Measurements from ENCODE around the gene SCGN. TPM values are rescaled to one million over a fixed set of nuclear protein-coding genes. Genes with fewer than 3 reads are reported as not detected.

The SCGN gene, protein sequence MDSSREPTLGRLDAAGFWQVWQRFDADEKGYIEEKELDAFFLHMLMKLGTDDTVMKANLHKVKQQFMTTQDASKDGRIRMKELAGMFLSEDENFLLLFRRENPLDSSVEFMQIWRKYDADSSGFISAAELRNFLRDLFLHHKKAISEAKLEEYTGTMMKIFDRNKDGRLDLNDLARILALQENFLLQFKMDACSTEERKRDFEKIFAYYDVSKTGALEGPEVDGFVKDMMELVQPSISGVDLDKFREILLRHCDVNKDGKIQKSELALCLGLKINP
- total RNA-seq (2012; rRNA removed): not detected in 2 replicates
- not detected in 2 replicates for polyA plus RNA-seq (2012; rRNA removed)
- polyA plus RNA-seq (2012; cell fraction: cytosol; rRNA removed): not detected in 2 replicates
- not detected in 2 replicates for polyA plus RNA-seq (2012; cell fraction: nucleus; rRNA removed; ENCODE audit: low replicate concordance)
- not detected for Bru-seq, nascent RNA
- BruChase-seq, experiment 1, labeled RNA remaining after a 6-hour chase: not detected
- not detected for BruChase-seq, experiment 2, labeled RNA remaining after a 2-hour chase
- long read RNA-seq: 0 reads

DNA sequence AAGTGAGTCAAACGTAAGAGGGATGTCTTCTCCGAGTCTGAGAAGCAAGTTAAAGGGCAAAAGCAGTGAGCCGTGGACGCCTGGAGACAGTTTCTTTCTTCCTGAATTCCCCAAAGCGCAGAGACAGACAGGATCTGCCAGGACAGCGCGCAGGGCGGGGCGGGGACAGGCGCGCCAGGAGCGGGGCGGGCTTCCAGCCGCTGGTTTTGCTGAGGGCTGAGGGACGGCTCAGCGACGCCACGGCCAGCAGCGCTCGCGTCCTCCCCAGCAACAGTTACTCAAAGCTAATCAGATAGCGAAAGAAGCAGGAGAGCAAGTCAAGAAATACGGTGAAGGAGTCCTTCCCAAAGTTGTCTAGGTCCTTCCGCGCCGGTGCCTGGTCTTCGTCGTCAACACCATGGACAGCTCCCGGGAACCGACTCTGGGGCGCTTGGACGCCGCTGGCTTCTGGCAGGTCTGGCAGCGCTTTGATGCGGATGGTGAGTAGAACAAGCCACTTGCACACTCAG lies at the start of gene SCGN:
SCGN (plus strand) TSS at position 209 of the 509 bp plus-strand sequence; CDS start at position 398, 189 bp downstream.
- no peaks in the 10 kb centered on the region for H3K9me1 ChIP-seq (ENCODE audit: insufficient read depth, low read length)
- no TSS peak for BruUV-seq (replicated peaks)
- no peak within 1 kb of the TSS; the same call in 1 of the 2 replicates for H3K4me3 ChIP-seq (ENCODE audit: insufficient read depth, low read depth, low read length)
- H2AK9ac ChIP-seq (replicated peaks; ENCODE audit: low read depth, low read length, poor library complexity): no peak within 1 kb of the TSS
- no peak within 1 kb of the TSS for H3K14ac ChIP-seq (replicated peaks; ENCODE audit: low read depth, low read length)
- TF ChIP-seq FOS (IDR thresholded peaks at IDR 0.05; ENCODE audit: low read depth, low read length): no peak
- TF ChIP-seq RCOR1 (IDR thresholded peaks at IDR 0.05; ENCODE audit: insufficient replicate concordance, low read length): no peak
- no peak for TF ChIP-seq POLR2A (IDR thresholded peaks at IDR 0.05; ENCODE audit: low read depth, low read length)
- TF ChIP-seq CHD1 (IDR thresholded peaks at IDR 0.05; ENCODE audit: low read depth, low read length): no peak
- TF ChIP-seq RFX5 (IDR thresholded peaks at IDR 0.05; ENCODE audit: low read depth, low read length): no peak
- TF ChIP-seq MAFK (IDR thresholded peaks at IDR 0.05; ENCODE audit: low read depth, low read length): no peak
- TF ChIP-seq SMC3 (IDR thresholded peaks at IDR 0.05; ENCODE audit: low read depth, low read length): no peak
- TF ChIP-seq, protein P1, sequence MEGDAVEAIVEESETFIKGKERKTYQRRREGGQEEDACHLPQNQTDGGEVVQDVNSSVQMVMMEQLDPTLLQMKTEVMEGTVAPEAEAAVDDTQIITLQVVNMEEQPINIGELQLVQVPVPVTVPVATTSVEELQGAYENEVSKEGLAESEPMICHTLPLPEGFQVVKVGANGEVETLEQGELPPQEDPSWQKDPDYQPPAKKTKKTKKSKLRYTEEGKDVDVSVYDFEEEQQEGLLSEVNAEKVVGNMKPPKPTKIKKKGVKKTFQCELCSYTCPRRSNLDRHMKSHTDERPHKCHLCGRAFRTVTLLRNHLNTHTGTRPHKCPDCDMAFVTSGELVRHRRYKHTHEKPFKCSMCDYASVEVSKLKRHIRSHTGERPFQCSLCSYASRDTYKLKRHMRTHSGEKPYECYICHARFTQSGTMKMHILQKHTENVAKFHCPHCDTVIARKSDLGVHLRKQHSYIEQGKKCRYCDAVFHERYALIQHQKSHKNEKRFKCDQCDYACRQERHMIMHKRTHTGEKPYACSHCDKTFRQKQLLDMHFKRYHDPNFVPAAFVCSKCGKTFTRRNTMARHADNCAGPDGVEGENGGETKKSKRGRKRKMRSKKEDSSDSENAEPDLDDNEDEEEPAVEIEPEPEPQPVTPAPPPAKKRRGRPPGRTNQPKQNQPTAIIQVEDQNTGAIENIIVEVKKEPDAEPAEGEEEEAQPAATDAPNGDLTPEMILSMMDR (conservative IDR thresholded peaks at IDR 0.05; ENCODE audit: low read depth, low read length): no peak
- no peak for TF ChIP-seq MXI1 (IDR thresholded peaks at IDR 0.05; ENCODE audit: borderline replicate concordance, low read depth, low read length)
- TF ChIP-seq NFE2L2 (IDR thresholded peaks at IDR 0.05; ENCODE audit: low read depth, low read length): no peak
- TF ChIP-seq, protein P2, sequence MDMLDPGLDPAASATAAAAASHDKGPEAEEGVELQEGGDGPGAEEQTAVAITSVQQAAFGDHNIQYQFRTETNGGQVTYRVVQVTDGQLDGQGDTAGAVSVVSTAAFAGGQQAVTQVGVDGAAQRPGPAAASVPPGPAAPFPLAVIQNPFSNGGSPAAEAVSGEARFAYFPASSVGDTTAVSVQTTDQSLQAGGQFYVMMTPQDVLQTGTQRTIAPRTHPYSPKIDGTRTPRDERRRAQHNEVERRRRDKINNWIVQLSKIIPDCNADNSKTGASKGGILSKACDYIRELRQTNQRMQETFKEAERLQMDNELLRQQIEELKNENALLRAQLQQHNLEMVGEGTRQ (IDR thresholded peaks at IDR 0.05; ENCODE audit: low read depth, low read length): no peak
- TF ChIP-seq, protein P3, sequence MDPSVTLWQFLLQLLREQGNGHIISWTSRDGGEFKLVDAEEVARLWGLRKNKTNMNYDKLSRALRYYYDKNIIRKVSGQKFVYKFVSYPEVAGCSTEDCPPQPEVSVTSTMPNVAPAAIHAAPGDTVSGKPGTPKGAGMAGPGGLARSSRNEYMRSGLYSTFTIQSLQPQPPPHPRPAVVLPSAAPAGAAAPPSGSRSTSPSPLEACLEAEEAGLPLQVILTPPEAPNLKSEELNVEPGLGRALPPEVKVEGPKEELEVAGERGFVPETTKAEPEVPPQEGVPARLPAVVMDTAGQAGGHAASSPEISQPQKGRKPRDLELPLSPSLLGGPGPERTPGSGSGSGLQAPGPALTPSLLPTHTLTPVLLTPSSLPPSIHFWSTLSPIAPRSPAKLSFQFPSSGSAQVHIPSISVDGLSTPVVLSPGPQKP (IDR thresholded peaks at IDR 0.05; ENCODE audit: borderline replicate concordance, low read depth, low read length): no peak
- H2BK20ac ChIP-seq (ENCODE audit: low read depth, low read length): no peak within 1 kb of the TSS
- no peaks in the 10 kb centered on the region for H3K27me3 ChIP-seq (ENCODE audit: control insufficient read depth, insufficient read depth, low read length)
- 5% methylated on average over 18 of the region's 35 CpGs; no CpG with 5 or more reads in 1 of the 2 experiments for whole genome bisulfite sequencing, 2 experiments (ENCODE audit: extremely low coverage in 2 of 2, insufficient read length in 1 of 2)
- dilution Hi-C loops (cut with HindIII; ENCODE audit: low sequenced_read_pairs, unreplicated experiment) (no loop called here), in situ Hi-C loops (cut with MboI; ENCODE audit: low sequenced_read_pairs) (no loop called here), intact Hi-C loops (cut with micrococcal nuclease) (no loop called here)
- no peaks in the 10 kb centered on the region for H3K9me3 ChIP-seq (ENCODE audit: control insufficient read depth, insufficient read depth, low read length)
- H2BK120ac ChIP-seq (ENCODE audit: low read depth, low read length): no peak within 1 kb of the TSS
- H2AFZ ChIP-seq (replicated peaks; ENCODE audit: low read length, poor library complexity): no peak within 1 kb of the TSS
- H3K79me1 ChIP-seq (ENCODE audit: low read depth in 1 of 2, low read length in 2 of 2): no peaks in the 10 kb centered on the region
- no peak within 1 kb of the TSS for H3K23ac ChIP-seq (ENCODE audit: low read depth, low read length)
- H3K4me1 ChIP-seq (ENCODE audit: control insufficient read depth, insufficient read depth, low read length): no peaks in the 10 kb centered on the region
- H3K27ac ChIP-seq (ENCODE audit: insufficient read depth, low read length): no peak within 1 kb of the TSS
- H2BK15ac ChIP-seq (ENCODE audit: low read depth, low read length): no peak within 1 kb of the TSS
- ATAC-seq (ENCODE audit: low read depth) (peak; percentile 96), DNase-seq (peak; percentile 36)
- CTCF ChIA-PET: no interaction called here
- no peak within 1 kb of the TSS for H3K56ac ChIP-seq (ENCODE audit: extremely low read depth, insufficient read depth, low read length)
- H2AK5ac ChIP-seq (ENCODE audit: low read depth, low read length): no peak within 1 kb of the TSS
- H3K4me2 ChIP-seq (ENCODE audit: low read depth, low read length): peak within 1 kb of the TSS; percentile 37; the same call in 1 of the 2 replicates
- H3K9ac ChIP-seq (ENCODE audit: low read depth, low read length): no peak within 1 kb of the TSS
- POLR2A ChIA-PET (ENCODE audit: unreplicated experiment): no interaction called here
- H2BK5ac ChIP-seq (ENCODE audit: low read depth, low read length, poor library complexity, severe bottlenecking): no peak within 1 kb of the TSS
- H3K4ac ChIP-seq (ENCODE audit: low read depth, low read length): no peak within 1 kb of the TSS
- H4K20me1 ChIP-seq (ENCODE audit: insufficient read depth, low read length): no peaks in the 10 kb centered on the region
- no peak within 1 kb of the TSS for H4K5ac ChIP-seq (ENCODE audit: low read depth, low read length)
- no peak within 1 kb of the TSS for H4K91ac ChIP-seq (ENCODE audit: insufficient read depth, low read depth, low read length)
- H4K8ac ChIP-seq (ENCODE audit: low read depth in 2 of 2, low read length in 2 of 2): no peak within 1 kb of the TSS
- no peaks in the 10 kb centered on the region for H3K36me3 ChIP-seq (ENCODE audit: control insufficient read depth, insufficient read depth, low read length)
- H3K18ac ChIP-seq (ENCODE audit: low read depth, low read length): no peak within 1 kb of the TSS
